ENCODE data around the gene NRXN3.

Gene NRXN3

GRCh38 chr14:79608446-79608845 lies 1438.3 kb downstream of the NRXN3 start:
- no peak for DNase-seq

DNA sequence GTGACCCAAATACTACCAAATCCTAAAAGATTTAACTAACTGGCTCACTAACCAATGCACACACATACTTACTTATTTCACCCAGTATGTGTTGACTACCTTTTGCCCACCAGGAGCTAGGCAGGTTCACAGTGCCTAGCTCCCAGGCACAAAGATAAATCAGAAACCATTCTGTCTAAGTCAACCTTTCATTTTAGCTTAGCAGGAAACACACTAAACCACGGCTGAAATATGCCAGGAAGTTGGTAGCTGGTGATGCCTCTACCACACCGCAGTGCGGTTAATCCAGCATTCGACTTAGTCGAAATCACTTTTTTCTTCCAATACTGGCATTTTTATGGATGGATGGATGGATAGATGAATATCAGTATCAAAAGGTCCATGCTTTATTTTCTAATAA lies 1443.5 kb downstream of the NRXN3 start:
- no peak for DNase-seq

DNA sequence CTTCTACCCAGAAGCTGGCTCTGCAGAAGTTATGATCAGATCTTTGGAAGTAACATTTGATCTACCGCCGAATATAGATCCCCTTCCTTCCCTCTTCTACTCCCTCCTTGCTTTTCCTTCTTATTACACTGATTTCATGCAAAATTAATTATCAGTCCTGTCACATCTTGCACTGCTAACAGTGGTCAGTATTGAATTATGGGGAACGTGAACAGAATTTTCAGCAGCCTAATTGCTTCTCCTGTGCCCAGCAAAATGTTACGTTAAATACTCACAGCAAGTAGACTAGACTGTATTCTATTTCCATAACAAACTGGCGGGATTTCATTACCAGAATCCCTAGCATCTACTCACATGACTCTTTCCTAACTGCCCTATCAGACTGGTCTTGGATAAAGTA lies 1444.3 kb downstream of the NRXN3 start:
- DNase-seq: no peak

GRCh38 chr14:79627058-79627457 lies 1456.9 kb downstream of the NRXN3 start:
- DNase-seq: no peak

DNA sequence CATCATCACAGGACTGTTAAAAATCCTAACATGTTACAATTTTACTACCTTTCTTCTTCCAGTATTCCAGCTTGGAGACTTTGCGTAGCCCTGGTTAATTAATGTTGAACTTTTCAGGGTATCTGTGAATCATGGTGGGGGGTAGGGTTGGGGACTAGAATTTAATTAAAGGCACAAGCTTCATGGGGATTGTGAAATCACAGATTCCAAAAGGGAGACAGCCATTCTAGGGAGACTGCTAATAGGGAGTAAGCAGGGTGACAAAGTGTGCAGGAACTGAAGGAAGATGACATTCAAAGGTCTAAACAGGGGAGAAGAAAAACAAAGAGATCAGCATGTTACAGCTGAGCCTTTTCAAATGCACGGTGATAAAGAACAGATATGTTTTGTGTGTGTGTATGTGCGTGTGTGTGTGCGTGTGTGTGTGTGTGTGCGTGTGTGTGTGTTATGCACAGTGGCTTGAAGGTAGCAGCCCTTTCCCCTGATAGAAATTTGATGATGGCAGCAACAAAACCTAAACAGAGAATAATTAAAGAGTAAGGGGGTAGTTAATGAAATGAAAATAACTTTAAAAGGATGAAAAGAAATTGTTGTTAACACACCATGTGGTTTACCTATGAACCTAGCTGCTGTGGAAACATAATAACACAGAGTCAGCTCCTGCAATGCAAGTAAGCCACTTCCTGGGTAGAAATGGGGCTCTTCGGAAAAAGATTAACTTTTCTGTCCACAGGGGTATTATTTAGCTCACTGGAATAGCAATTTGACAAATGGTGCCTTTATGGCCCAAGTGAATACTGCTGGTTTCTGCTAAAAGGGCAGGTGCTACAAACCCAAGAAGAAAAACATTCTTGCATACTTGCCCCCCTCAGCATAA lies 1459.5 kb downstream of the NRXN3 start:
- DNase-seq: no peak

DNA sequence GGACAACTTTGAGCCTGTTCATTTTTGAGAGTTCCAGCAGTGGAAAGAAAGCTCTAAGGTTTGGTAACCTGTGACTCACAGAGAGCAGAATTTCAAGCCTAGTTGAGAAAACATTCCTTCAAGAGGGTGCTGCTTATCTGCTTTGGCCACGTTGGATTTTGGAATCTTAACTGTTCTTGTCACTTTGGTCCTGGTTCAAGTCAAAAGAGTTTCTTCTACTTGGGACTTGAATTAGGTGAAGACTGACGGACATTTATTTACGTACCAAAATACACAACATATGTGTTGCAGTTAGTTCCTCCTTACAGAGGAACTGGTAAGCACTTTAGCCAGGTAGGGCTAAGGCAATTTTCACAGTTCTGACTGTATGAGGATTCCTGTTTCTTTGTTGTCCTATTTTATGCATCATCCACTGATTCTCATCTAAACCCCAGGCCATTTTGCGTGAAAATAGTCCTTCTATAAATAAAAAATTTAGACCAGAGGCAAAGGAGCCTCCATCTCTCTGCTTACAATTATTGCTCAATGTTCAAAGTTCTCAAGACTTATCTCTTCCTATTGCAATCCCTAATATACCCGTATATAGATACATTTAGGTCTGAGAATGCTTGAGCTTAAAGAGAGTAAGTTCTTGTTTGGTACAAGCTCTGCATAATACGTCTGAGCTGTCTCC lies 1460.3 kb downstream of the NRXN3 start:
- DNase-seq: no peak

GRCh38 chr14:79631276-79631675 lies 1461.1 kb downstream of the NRXN3 start:
- DNase-seq: no peak

DNA sequence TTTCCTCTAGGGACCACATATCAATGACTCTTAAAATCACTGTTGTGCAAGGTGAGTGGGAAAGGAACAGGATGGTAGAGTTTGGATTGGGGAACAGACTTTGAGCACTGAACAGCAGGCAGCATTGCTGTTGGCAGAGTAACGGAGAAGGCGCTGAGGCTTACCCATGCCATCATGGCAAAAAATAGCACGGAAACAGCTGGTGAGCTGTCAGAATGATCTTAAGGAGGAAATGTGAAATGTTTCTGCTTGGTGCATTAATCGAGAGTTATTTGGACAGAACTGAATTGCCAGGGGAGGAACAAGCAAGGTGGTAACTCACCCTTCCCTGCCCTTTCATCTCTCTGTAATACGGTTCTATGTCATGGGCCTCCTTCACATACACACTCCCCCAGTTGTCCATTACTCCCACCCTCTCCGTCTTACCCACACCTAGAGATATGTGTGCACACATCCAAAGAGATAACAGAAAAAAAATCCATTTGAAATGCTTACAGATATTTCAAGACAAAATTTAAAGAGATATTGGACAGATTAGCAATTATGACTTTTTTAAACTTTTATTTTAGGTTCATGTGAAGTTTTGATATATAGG lies 1468.6 kb downstream of the NRXN3 start:
- DNase-seq: no peak

GRCh38 chr14:79639613-79640012 lies 1469.4 kb downstream of the NRXN3 start:
- DNase-seq: no peak

GRCh38 chr14:79641371-79641770 lies 1471.2 kb downstream of the NRXN3 start:
- DNase-seq: no peak

GRCh38 chr14:79643132-79643531 lies 1473.0 kb downstream of the NRXN3 start:
- no peak for DNase-seq

GRCh38 chr14:79645753-79646362 lies 1475.7 kb downstream of the NRXN3 start:
- no peak for DNase-seq

DNA sequence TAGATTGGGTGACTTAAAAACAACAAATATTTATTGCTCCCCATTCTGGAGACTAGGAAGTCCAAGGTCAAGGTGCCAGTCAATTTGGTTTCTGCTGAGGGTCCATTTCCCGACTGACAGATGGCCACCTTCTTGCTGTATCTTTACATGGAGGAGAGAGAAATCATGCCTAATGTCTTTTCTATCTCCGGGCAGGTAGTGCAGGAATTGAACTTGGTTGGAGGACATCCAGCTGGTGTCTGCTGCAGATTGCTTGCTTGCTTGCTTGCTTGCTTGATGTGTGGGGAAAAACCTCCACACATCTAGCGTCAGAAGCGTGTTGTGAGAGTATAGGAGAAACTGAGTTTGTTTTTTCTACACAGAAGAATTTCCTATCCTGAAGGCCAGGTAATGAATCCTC lies 1479.7 kb downstream of the NRXN3 start:
- DNase-seq: no peak

GRCh38 chr14:79652513-79653307 lies 1482.5 kb downstream of the NRXN3 start:
- no peak for DNase-seq

GRCh38 chr14:79656056-79656455 lies 1485.9 kb downstream of the NRXN3 start:
- DNase-seq: no peak

DNA sequence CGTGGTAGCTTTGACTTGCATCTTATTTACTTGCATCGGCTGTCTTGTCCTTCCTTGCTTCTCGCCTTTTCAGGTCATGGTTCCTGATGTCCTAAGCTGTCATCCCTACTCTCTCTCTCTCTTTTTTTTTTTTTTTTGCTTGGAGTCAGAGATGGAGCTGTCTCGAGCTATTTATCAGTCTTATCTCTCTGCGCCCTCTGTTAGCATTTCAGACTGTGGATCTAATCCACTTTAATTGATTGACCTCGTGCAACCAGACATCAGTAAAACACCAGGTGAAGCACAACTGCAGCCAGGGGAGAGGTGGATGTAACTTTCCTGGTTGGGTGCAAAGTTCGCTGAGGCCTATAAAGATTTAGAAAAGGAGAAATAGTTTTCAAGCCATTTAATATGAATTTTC lies 1486.3 kb downstream of the NRXN3 start:
- no peak for DNase-seq

DNA sequence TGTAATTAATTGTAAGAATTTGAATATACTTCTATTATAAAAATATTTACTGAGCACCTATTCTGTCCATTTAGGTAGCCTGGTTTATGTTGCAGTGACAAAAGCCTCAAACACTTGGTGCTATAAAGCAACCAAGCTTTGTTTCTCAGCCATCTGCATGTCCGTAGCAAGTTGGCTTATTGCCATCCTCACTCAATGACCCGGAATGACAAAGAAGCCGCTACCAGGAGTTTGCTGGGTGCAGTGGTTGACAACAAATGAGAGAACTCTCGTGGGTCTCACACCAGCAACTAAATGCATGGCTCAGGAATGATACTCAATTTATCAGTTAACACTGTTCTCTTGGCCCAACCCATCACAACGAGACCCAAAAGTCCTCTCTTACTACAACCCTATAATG lies 1488.0 kb downstream of the NRXN3 start:
- DNase-seq: no peak

DNA sequence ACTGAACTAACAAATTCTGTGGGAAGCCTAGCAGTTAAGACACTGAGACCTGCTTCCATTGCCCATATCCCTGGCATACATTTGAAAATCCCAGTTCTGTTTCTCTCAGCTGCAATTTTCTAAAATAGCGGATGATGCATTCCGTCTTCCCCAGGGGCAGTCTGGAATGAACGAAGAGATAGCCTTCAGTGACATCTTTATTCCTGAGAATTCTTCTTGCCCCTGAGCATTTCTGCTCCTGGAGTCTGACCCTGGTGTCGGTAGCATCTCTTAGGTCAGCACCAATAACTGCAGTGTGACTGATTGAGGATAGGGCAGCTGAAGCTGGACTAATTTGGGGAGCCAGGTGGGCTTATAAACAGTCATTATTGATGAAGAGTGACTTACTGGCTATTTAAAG lies 1488.6 kb downstream of the NRXN3 start:
- DNase-seq: no peak

DNA sequence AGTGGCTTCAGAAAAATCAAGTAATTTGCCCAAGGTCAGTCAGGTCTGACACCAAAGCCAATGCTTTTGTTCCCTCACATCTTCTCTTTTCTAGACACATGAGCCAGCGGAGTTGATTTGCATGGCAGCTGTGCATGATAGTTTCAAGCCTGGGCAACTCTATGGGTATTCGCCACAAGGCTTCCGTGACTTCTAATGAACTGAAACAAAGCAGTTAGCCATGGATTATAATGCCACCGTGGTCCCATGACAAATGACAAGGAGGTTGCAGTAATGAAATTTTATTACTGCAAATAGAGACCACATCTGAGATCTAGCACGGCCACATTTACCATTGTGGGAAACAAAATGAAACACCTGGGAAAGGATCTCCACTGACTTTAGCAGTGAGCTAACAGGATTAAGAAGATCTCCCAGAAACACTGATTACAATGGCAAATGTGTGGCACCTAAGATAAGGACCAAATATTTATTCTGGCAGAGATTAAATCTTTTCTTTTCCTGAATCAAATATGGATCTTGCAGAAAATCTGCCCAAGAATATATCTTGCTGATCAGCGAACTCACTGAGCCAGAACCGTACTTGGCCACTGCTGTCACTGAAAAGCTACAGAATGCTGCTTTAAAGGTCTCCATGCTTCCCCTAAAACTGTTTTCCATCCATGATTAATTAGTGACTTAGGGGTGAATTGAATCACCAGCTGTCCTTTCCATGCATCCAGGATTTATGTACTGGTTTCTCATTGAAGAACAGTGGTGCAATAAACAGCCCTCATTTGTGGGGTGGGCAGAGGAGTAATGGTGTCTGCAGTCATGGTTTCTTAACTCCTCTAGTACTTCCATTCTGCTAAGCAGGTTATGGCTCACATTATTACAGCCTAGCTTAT lies 1490.1 kb downstream of the NRXN3 start:
- DNase-seq: no peak

GRCh38 chr14:79661752-79662151 lies 1491.6 kb downstream of the NRXN3 start:
- no peak for DNase-seq

DNA sequence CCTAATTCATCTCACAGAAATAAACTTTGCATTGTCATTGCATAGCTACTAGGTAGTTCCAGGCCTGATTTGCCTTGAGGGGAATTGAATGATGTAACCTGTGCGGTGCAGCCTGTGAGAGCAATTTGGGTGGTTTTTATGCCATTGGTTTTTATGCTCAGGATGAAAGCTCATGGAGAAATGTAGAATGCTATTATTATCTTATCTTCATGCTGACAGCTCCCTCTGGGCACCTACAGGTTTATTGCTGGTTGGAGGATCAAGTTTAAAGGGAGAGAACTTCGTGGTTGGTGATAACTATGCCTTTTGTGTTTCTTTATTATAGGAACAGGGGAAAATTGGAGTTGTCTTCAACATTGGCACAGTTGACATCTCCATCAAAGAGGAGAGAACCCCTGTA lies 1493.3 kb downstream of the NRXN3 start:
- no peak for DNase-seq

DNA sequence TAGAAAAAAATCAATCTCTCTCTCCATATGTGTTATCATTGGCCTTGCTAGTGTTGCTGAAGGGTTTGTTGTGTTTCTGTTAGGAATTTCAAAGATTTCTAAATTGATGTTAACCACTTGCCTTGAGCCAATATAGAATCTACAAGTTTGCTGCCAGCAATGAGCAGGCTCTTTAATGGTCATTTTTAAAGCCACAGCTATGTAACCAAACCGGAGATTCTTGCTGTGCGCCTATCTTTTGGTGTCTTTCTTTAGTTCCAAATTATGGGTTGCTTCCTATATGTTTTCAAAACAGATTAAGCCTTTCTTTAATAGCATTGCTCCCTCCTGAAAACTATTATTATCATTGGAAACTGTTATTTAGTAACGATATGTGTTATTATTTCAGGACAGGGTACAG lies 1495.4 kb downstream of the NRXN3 start:
- DNase-seq: no peak

Data from activated CD4-positive, alpha-beta T cell treated with anti-CD3 and anti-CD28 coated beads, Interleukin-2, amount 50 U/mL, for 1 hour (primary cell).